Measurements from ENCODE around the gene SUSD6. TPM values are rescaled to one million over a fixed set of nuclear protein-coding genes. Genes with fewer than 3 reads are reported as not detected.

The SUSD6 gene
- total and polyA plus RNA-seq, 2 donors from 2014 or later, result 14.3 to 84.2 TPM

GRCh38 chr14:69620981-69621380 lies 9.6 kb downstream of the SUSD6 start:
- TF ChIP-seq CTCF (IDR thresholded peaks at IDR 0.05; ENCODE audit: borderline replicate concordance, extremely low read depth, insufficient read depth), result no peak
- FAIRE-seq (no peak), DNase-seq (no peak)
- Histone ChIP-seq H3K9ac (ENCODE audit: low read length in 3 of 3) (peak overlapping the region in 2 of 3 donors; percentile 8 to 33), H3K9me3 (ENCODE audit: control insufficient read depth in 2 of 3, insufficient read depth in 1 of 3, low read length in 3 of 3) (no peaks in the 10 kb centered on the region), H3K4me1 (ENCODE audit: control insufficient read depth in 2 of 3, insufficient read depth in 2 of 3, low read depth in 1 of 3, low read length in 3 of 3) (peaks cover 0 to 85% (median 43%) of the 10 kb centered on the region in 3 donors), H3K4me3 (ENCODE audit: low read length in 3 of 3) (peak overlapping the region in 1 of 3 donors; percentile 11), H3K36me3 (ENCODE audit: control insufficient read depth in 2 of 3, insufficient read depth in 3 of 3, low read length in 3 of 3) (no peaks in the 10 kb centered on the region), H3K27me3 (ENCODE audit: control insufficient read depth, insufficient read depth, low read length) (no peaks in the 10 kb centered on the region), H3K27ac (ENCODE audit: low read depth in 2 of 2, low read length in 2 of 2) (peak overlapping the region; percentile 14 to 33)
- intact Hi-C loops (cut with DNase I), result no loop called here

GRCh38 chr14:69624136-69624535 lies 12.7 kb downstream of the SUSD6 start:
- H3K4me1 ChIP-seq (ENCODE audit: control insufficient read depth in 2 of 3, insufficient read depth in 2 of 3, low read depth in 1 of 3, low read length in 3 of 3), result peaks cover 0 to 60% (median 31%) of the 10 kb centered on the region in 3 donors
- no peaks in the 10 kb centered on the region for H3K27me3 ChIP-seq (ENCODE audit: control insufficient read depth, insufficient read depth, low read length)
- H3K4me3 ChIP-seq (ENCODE audit: low read length in 3 of 3), result no peak overlapping the region
- DNase-seq (no peak), FAIRE-seq (no peak)
- H3K27ac ChIP-seq (ENCODE audit: low read depth in 2 of 2, low read length in 2 of 2), result peak overlapping the region in 1 of 2 donors; percentile 9
- no peak for TF ChIP-seq CTCF (IDR thresholded peaks at IDR 0.05; ENCODE audit: borderline replicate concordance, extremely low read depth, insufficient read depth)
- intact Hi-C loops (cut with DNase I), result no loop called here
- no peaks in the 10 kb centered on the region for H3K9me3 ChIP-seq (ENCODE audit: control insufficient read depth in 2 of 3, insufficient read depth in 1 of 3, low read length in 3 of 3)
- H3K9ac ChIP-seq (ENCODE audit: low read length in 3 of 3), result no peak overlapping the region
- H3K36me3 ChIP-seq (ENCODE audit: control insufficient read depth in 2 of 3, insufficient read depth in 3 of 3, low read length in 3 of 3), result no peaks in the 10 kb centered on the region

- peak in 2 of 5 donors; percentile 63 to 83 for DNase-seq
- no peaks in the 10 kb centered on the region for H3K27me3 ChIP-seq (ENCODE audit: control insufficient read depth, insufficient read depth, low read length)
- intact Hi-C loops (cut with DNase I), result no loop called here
- peak overlapping the region; percentile 33 to 44 for H3K27ac ChIP-seq (ENCODE audit: low read depth in 2 of 2, low read length in 2 of 2)
- no peak for FAIRE-seq
- peaks cover 0 to 57% (median 36%) of the 10 kb centered on the region in 3 donors for H3K4me1 ChIP-seq (ENCODE audit: control insufficient read depth in 2 of 3, insufficient read depth in 2 of 3, low read depth in 1 of 3, low read length in 3 of 3)
- H3K4me3 ChIP-seq (ENCODE audit: low read length in 3 of 3), result peak overlapping the region in 1 of 3 donors; percentile 47
- TF ChIP-seq CTCF (IDR thresholded peaks at IDR 0.05; ENCODE audit: borderline replicate concordance, extremely low read depth, insufficient read depth), result no peak
- peak overlapping the region in 1 of 3 donors; percentile 20 for H3K9ac ChIP-seq (ENCODE audit: low read length in 3 of 3)
- H3K9me3 ChIP-seq (ENCODE audit: control insufficient read depth in 2 of 3, insufficient read depth in 1 of 3, low read length in 3 of 3), result no peaks in the 10 kb centered on the region
- H3K36me3 ChIP-seq (ENCODE audit: control insufficient read depth in 2 of 3, insufficient read depth in 3 of 3, low read length in 3 of 3), result no peaks in the 10 kb centered on the region
These were observed 14.1 kb downstream of the SUSD6 start for GRCh38 chr14:69625299-69626131.

All from kidney (tissue), 14 donors.